A549 treated with AZD9567 at 1 μM for 4 hours (cell line): ENCODE results near the gene MLYCD. TPM values are rescaled to one million over a fixed set of nuclear protein-coding genes. Genes with fewer than 3 reads are reported as not detected.

ENCODE experiments used
- total RNA-seq: library from RNA; stranded (reverse); fragments of 200-300 nt; extraction: Qiagen RNA extraction; gene quantifications from 5 replicates; pipeline ENCODE4 v1.2.3, GENCODE V29; 2022; ENCODE audit not compliant: insufficient read depth

The MLYCD gene
- 0.89 to 2.6 TPM (median 2.0 TPM) in 5 replicates for total RNA-seq

GRCh38 chr16:83898463-83899271 lies at the start of gene MLYCD:
TSS of gene MLYCD (plus strand) at chr16:83899115. CDS start at chr16:83899145, 30 bp downstream.

GRCh38 chr16:83952940-83953795 lies 54.3 kb downstream of the MLYCD start, which contains the start of gene OSGIN1:
TSS of gene OSGIN1 (plus strand) at chr16:83953240. CDS start at chr16:83957672, 4,432 bp downstream.

GRCh38 chr16:83967838-83968305 lies 69.0 kb downstream of the MLYCD start, which contains the start of gene NECAB2:
TSS of gene NECAB2 (plus strand) at chr16:83968244. CDS start at chr16:83968649, 405 bp downstream.

Other genes starting within 250 kb of the MLYCD start
- 141 to 199 TPM (median 196 TPM) in 5 replicates for gene HSBP1, start 91.1 kb upstream of the MLYCD start, total RNA-seq
- 16.6 to 38.3 TPM (median 25.8 TPM) in 5 replicates for gene OSGIN1, start 54.1 kb downstream of the MLYCD start, total RNA-seq
- gene NECAB2, start 69.1 kb downstream of the MLYCD start, total RNA-seq = 2.3 to 3.1 TPM (median 2.5 TPM) in 4 of 5 replicates, not detected in the other
- not detected in 5 replicates for gene SLC38A8, start 143.7 kb downstream of the MLYCD start, total RNA-seq
- 40.6 to 52.6 TPM (median 44.6 TPM) in 5 replicates for gene MBTPS1, start 217.8 kb downstream of the MLYCD start, total RNA-seq
- 19.4 to 22.2 TPM (median 21.4 TPM) in 5 replicates for gene HSDL1, start 246.1 kb downstream of the MLYCD start, total RNA-seq
- 0.20 to 0.38 TPM (median 0.32 TPM) in 4 of 5 replicates, not detected in the other for gene DNAAF1, start 246.2 kb downstream of the MLYCD start, total RNA-seq